Measurements from ENCODE around the gene MARCHF3. TPM values are rescaled to one million over a fixed set of nuclear protein-coding genes. Genes with fewer than 3 reads are reported as not detected.
A peak's percentile ranks its signal among the peaks of the same experiment; 100 is the strongest.
"Not testable (repeated sequence)": the region's sequence is repeated elsewhere in the genome, so short reads cannot be mapped to it uniquely, and the experiment has no call there.

MARCHF3 gene
- total and polyA plus RNA-seq, 12 donors: 4.8 to 76.2 (median 45.9) TPM

DNA sequence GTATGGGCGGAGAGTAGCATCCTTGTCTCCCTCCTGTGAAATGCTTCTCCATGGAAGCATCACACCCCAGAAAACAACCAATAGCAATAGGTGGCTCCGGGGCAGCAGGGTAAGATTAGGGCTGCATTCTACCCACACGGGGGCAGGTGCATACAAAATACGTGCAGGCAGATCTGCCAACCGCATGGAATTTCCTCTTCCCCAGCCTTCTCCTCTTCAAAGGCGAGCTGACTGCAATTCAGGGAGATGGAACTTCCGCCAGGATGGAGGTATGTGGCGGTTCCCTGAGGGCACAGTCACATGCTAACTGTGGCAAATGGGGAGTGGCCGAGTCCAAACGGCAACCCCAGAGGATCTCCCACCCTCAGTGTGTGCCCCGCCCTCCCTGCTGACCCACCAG lies 171.9 kb downstream of the MARCHF3 start:
- no peaks in the 10 kb centered on the region for H3K36me3 ChIP-seq
- DNase-seq (no peak), ATAC-seq (peak in 1 of 8 donors; percentile 54)
- whole genome bisulfite sequencing, 2 donors: 75 to 87% methylated on average over 11 of the region's 11 CpGs
- H3K9me3 ChIP-seq: no peaks in the 10 kb centered on the region
- H3K27ac ChIP-seq: peak overlapping the region in 2 of 10 donors; percentile 23 to 42
- H3K4me3 ChIP-seq: no peak overlapping the region
- H3K4me1 ChIP-seq: peaks cover 0 to 22% (median 6%) of the 10 kb centered on the region in 9 donors
- intact Hi-C loops (cut with DNase I): loop anchor here in 4 of 10 donors (10.0 kb wide), 2 partner anchors 176 to 186 kb away; partner anchors contain the start of gene MARCHF3 (in 3 of the 4)
- H3K27me3 ChIP-seq: no peaks in the 10 kb centered on the region
- TF ChIP-seq, protein P1, sequence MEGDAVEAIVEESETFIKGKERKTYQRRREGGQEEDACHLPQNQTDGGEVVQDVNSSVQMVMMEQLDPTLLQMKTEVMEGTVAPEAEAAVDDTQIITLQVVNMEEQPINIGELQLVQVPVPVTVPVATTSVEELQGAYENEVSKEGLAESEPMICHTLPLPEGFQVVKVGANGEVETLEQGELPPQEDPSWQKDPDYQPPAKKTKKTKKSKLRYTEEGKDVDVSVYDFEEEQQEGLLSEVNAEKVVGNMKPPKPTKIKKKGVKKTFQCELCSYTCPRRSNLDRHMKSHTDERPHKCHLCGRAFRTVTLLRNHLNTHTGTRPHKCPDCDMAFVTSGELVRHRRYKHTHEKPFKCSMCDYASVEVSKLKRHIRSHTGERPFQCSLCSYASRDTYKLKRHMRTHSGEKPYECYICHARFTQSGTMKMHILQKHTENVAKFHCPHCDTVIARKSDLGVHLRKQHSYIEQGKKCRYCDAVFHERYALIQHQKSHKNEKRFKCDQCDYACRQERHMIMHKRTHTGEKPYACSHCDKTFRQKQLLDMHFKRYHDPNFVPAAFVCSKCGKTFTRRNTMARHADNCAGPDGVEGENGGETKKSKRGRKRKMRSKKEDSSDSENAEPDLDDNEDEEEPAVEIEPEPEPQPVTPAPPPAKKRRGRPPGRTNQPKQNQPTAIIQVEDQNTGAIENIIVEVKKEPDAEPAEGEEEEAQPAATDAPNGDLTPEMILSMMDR (IDR thresholded peaks at IDR 0.05): no peak

GRCh38 chr5:126857472-126858410 lies 172.6 kb downstream of the MARCHF3 start:
- H3K9me3 ChIP-seq: no peaks in the 10 kb centered on the region
- DNase-seq (peak in 1 of 2 donors; percentile 42), ATAC-seq (peak; percentile 74 to 94 (median 84))
- no peak overlapping the region for H3K4me3 ChIP-seq
- TF ChIP-seq, protein P1 (IDR thresholded peaks at IDR 0.05): no peak
- intact Hi-C loops (cut with DNase I): loop anchor here in 4 of 10 donors (10.0 kb wide), 2 partner anchors 177 to 187 kb away; partner anchors contain the start of gene MARCHF3 (in 3 of the 4)
- H3K27ac ChIP-seq: peak overlapping the region in 5 of 10 donors; percentile 6 to 42 (median 33)
- WGBS, 2 donors: 49 to 63% methylated on average over 13 of the region's 13 CpGs
- no peaks in the 10 kb centered on the region for H3K27me3 ChIP-seq
- no peaks in the 10 kb centered on the region for H3K36me3 ChIP-seq
- peaks cover 0 to 25% (median 8%) of the 10 kb centered on the region in 9 donors for H3K4me1 ChIP-seq

DNA sequence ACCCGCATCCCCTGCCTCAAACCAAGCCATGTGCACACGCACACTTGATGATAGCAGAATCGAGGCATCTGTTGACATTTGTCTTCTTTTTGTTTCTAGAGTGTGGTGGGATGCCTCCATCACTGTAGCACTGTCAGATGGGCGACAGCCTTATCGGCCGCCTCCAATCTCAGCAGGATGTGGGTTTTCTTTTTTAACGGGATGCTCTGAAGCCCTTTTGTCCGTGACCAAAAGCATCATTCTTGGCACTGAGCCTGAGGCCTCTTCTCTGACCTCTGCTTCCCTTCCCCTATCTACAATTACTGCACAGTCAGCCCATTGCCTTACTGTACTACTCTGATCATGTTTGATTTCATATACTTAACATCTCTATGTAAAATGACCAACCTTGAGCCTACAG lies 175.1 kb downstream of the MARCHF3 start:
- ATAC-seq (no peak), DNase-seq (no peak)
- Histone ChIP-seq H3K4me1 (peaks cover 0 to 47% (median 23%) of the 10 kb centered on the region in 9 donors), H3K27ac (no peak overlapping the region), H3K36me3 (no peaks in the 10 kb centered on the region), H3K9me3 (no peaks in the 10 kb centered on the region), H3K27me3 (no peaks in the 10 kb centered on the region), H3K4me3 (no peak overlapping the region)
- intact Hi-C loops (cut with DNase I): loop anchor here in 4 of 10 donors (10.0 kb wide), 2 partner anchors 180 to 190 kb away; partner anchors contain the start of gene MARCHF3 (in 3 of the 4)
- WGBS, 2 donors: 52 to 55% methylated on average over 8 of the region's 8 CpGs
- TF ChIP-seq, protein P1 (IDR thresholded peaks at IDR 0.05): no peak

DNA sequence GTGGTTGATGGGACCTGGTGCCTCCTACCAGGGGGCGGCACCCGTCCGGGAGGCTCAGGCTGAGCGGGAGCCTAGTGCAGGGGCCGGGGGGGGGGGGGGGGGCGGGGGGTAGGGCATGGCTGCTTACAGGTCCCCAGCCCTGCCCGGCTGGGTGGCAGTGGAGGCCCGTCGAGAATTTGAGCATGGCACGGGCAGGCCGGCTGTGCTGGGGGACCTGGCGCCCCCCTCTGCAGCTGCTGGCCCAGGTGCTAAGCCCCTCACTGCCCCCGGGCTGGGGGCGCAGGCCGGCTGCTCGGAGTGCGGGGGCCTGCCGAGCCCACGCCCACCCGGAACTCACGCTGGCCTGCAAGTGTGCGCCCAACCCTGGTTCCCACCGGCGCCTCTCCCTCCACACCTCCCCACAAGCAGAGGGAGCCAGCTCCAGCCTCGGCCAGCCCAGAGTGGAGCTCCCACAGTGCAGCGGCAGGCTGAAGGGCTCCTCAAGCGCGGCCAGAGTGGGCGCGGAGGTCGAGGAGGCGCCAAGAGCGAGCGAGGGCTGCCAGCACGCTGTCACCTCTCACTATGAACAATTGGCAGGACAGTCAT lies 175.7 kb downstream of the MARCHF3 start:
- Histone ChIP-seq H3K36me3 (no peaks in the 10 kb centered on the region), H3K9me3 (no peaks in the 10 kb centered on the region), H3K4me1 (peaks cover 0 to 49% (median 23%) of the 10 kb centered on the region in 9 donors), H3K4me3 (no peak overlapping the region), H3K27ac (no peak overlapping the region), H3K27me3 (no peaks in the 10 kb centered on the region)
- TF ChIP-seq, protein P1 (IDR thresholded peaks at IDR 0.05): no peak
- DNase-seq (no peak), ATAC-seq (no peak)
- WGBS, 2 donors: 94% methylated on average over 34 to 35 of the region's 35 CpGs
- intact Hi-C loops (cut with DNase I): loop anchor here in 4 of 10 donors (10.0 kb wide), 2 partner anchors 180 to 190 kb away; partner anchors contain the start of gene MARCHF3 (in 3 of the 4)

GRCh38 chr5:126853541-126854307 lies 176.6 kb downstream of the MARCHF3 start:
- not testable (repeated sequence) for ATAC-seq, DNase-seq, H3K27me3 ChIP-seq, H3K36me3 ChIP-seq, H3K9me3 ChIP-seq
- peak overlapping the region in 1 of 10 donors; percentile 7 for H3K4me3 ChIP-seq
- intact Hi-C loops (cut with DNase I): loop anchor here in 4 of 10 donors (10.0 kb wide), 2 partner anchors 181 to 191 kb away; partner anchors contain the start of gene MARCHF3 (in 3 of the 4)
- H3K4me1 ChIP-seq: peaks cover 0 to 57% (median 26%) of the 10 kb centered on the region in 9 donors
- peak overlapping the region in 1 of 10 donors; percentile 81 for H3K27ac ChIP-seq
- 94 to 95% methylated on average over 27 of the region's 27 CpGs for WGBS, 2 donors
